ENCODE measurements around the gene C18orf32.

- TF ChIP-seq CTCF (IDR thresholded peaks at IDR 0.05) (no peak), POLR2A (IDR thresholded peaks at IDR 0.05) (no peak)
Measured at GRCh38 chr18:49517483-49517882, 30.4 kb upstream of the C18orf32 start.

Data from thyroid gland (tissue), 4 donors.